NT2/D1 (cell line): ENCODE data around the gene IQGAP3.

Source experiments
- YY1 ChIP-seq: IDR thresholded peaks from 2 replicates; pipeline ENCODE4 v1.6.1; 2011; ENCODE audit not compliant: insufficient read length, insufficient read depth
- ZNF274 ChIP-seq: IDR thresholded peaks from 2 replicates; pipeline ENCODE4 v1.6.1; 2011; ENCODE audit warnings: mild to moderate bottlenecking, low read depth, low read length

DNA sequence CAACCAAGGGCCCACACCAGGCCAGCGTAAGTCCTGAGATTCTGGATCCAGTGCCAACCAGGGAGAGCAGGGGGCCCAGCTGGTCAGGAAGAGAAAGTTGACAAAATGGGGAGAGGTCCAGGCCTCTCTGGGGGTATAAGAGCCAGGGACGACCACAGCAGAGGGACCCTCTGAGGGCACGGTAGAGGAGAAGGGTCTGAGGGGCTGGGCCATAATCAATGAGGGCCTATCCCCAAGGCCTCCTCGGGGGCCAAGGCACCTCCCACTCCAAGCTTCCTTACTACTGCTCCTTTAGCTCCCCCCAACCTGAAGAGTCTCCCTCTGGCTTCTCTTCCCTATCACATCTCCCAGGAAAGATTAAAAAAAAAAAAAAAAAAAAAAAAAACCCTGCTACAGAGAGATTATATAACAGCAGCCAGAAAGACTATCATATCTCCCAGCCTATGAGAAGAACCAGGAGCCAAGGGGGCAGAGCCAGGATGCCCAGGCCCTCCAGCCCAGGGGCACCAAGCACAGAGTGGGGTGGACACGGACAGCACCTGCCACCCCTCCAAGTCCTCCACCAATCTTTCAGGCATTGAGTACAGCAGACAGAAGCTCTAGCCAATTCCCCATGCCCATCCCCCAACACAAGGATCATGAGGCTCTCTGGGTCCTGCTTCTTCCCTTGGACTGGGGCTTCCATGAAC lies 74.5 kb downstream of the IQGAP3 start:
- TF ChIP-seq ZNF274 (no peak), YY1 (no peak)
